ENCODE measurements around the gene AMOTL2.

DNA sequence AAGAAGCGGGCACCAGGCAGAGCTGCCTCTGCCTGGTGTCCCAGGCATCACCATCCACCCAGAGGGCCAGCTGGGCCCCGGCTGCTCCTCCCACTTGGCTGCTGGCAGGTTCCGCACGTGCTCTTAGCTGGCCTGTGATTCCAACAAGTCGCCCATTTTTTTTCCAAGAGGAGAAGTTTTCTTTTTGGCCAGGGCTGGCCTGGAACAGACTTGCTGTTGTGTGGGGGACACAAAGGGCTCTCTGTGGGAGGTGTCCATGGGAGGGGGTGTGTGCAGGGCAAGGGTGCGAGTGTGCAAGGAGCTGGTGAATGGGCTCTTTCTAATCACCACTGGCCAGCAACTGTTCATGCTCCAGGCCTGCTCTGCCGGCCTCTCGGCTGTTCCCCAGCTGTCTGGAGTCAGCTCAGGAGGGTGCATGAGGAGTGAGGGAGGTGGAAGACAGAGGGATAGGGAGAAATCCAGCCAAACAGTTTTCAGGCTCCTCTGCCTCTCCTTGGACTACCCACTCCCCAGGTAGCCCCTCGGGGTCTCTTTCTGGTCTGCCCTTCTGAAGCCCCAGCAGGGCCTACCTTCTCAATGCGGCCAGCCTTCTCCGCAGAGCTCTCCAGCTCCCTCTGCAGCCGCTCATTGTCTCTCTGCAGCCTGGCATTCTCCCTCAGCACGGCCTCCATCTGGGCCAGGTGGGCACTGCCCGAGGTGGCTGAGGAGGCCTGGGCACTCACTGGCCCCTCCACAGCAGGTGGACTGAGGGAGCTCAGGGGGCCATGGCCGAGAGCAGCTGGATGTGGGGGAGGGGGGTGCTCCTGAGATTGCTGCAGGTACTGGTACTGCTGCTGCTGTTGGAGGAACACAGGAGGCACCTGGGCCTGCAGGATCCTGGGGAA lies 7.1 kb downstream of the AMOTL2 start:
- TF ChIP-seq, protein P1, sequence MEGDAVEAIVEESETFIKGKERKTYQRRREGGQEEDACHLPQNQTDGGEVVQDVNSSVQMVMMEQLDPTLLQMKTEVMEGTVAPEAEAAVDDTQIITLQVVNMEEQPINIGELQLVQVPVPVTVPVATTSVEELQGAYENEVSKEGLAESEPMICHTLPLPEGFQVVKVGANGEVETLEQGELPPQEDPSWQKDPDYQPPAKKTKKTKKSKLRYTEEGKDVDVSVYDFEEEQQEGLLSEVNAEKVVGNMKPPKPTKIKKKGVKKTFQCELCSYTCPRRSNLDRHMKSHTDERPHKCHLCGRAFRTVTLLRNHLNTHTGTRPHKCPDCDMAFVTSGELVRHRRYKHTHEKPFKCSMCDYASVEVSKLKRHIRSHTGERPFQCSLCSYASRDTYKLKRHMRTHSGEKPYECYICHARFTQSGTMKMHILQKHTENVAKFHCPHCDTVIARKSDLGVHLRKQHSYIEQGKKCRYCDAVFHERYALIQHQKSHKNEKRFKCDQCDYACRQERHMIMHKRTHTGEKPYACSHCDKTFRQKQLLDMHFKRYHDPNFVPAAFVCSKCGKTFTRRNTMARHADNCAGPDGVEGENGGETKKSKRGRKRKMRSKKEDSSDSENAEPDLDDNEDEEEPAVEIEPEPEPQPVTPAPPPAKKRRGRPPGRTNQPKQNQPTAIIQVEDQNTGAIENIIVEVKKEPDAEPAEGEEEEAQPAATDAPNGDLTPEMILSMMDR (optimal IDR thresholded peaks at IDR 0.05 in 1 of 3, IDR thresholded peaks at IDR 0.05 in 1 of 3, conservative IDR thresholded peaks at IDR 0.05 in 1 of 3; ENCODE audit: extremely low read depth in 1 of 3, insufficient read depth in 2 of 3, low read length in 3 of 3) = no peak
- TF ChIP-seq EZH2 (IDR thresholded peaks at IDR 0.05; ENCODE audit: low read length) = no peak

Measured in keratinocyte (primary cell).